H1 (cell line): ENCODE data around the gene SECISBP2. TPM values are rescaled to one million over a fixed set of nuclear protein-coding genes. Genes with fewer than 3 reads are reported as not detected.

Experiments
- microRNA-seq, 2 experiments: library from miRNA; unstranded; fragments of <30 nt; microRNA quantifications; one replicate each; pipeline versions ENCODE4 to v1.2.0, GENCODE V29; 2016 to 2020; ENCODE audit warnings: borderline microRNAs expressed in 2 of 2, borderline number of aligned reads in 2 of 2, borderline replicate concordance in 1 of 2
- polyA plus RNA-seq, 7 experiments: library from polyadenylated mRNA; depleted of rRNA in 3 of 7; stranded (reverse) in 5 of 7; unstranded in 2 of 7; fragments of >200 nt in 5 of 7; fragments of 200-250 nt in 2 of 7; gene quantifications; 1 replicate in 5 of 7; 2 replicates in 1 of 7; 4 replicates in 1 of 7; pipeline versions ENCODE4 v1.2.1 to v1.2.3, GENCODE V29; 2011 to 2013; ENCODE audit warnings: missing spikeins in 2 of 7, mixed read lengths in 2 of 7
- small RNA-seq: library from polyadenylated mRNA; stranded (forward); fragments of <200 nt; extraction: miRNeasy Mini kit (QIAGEN cat#:217004); gene quantifications from one replicate; pipeline ENCODE3, GENCODE V24; 2013; ENCODE audit not compliant: insufficient read depth
- total RNA-seq: library from RNA; stranded (reverse); fragmentation: NEBNext Ultra II Directional; extraction: Animal tissue kit (Norgen Biotek cat#: 25700); gene quantifications from 2 replicates; pipeline ENCODE4 v1.2.1, GENCODE V29; 2021

SECISBP2 gene
- total and polyA plus RNA-seq, 2 of the 8 experiments (the other 6 are each of a cell fraction or from before 2014, with no cell fraction given) = 39.0 to 61.7 TPM

Small RNA genes within 50 kb of the gene (microRNA-seq; reads per million reads assigned to microRNA genes)
- 0 reads per million in 2 experiments for gene MIR3153

Small RNA genes within 50 kb of the gene (small RNA-seq; reads per million reads assigned to genes)
- gene MIR3153 = 0.51 reads per million

Other genes with a start within 250 kb of the SECISBP2 start
- 7.1 and 8.4 TPM in 2 replicates for gene SHC3, start 139.7 kb upstream of the SECISBP2 start, total RNA-seq
- 1.2 and 1.4 TPM in 2 replicates for gene SHC3, start 139.7 kb upstream of the SECISBP2 start, polyA plus RNA-seq (2011; rRNA removed)
- gene CKS2, start 7.3 kb upstream of the SECISBP2 start, total RNA-seq = 320 and 337 TPM in 2 replicates
- gene CKS2, start 7.3 kb upstream of the SECISBP2 start, polyA plus RNA-seq (2011; rRNA removed) = 595 and 689 TPM in 2 replicates
- gene SEMA4D, start 179.6 kb downstream of the SECISBP2 start, total RNA-seq = 63.1 and 70.4 TPM in 2 replicates
- gene SEMA4D, start 179.6 kb downstream of the SECISBP2 start, polyA plus RNA-seq (2011; rRNA removed) = 21.0 and 34.3 TPM in 2 replicates